Heart left ventricle (tissue), 16 donors: ENCODE data around the gene TTYH1. TPM values are rescaled to one million over a fixed set of nuclear protein-coding genes. Genes with fewer than 3 reads are reported as not detected.

Experiments
- ATAC-seq, 4 donors: fragments of 200-7000 bp; cut with Tn5 transposase; one replicate each; pipeline ENCODE4 v1.9.1; 2020 to 2022; ENCODE audit warnings: moderate library complexity in 4 of 4, mild to moderate bottlenecking in 3 of 4, moderate number of reproducible peaks in 1 of 4
- DNase-seq, 5 donors: peaks; one replicate each; pipeline ENCODE4 v3.0.0-alpha.2; 2020
- H3K27ac ChIP-seq, 12 donors: fragments of 200-600 bp; sonication (generic) in 4 of 12; one replicate each; pipeline versions ENCODE4 v1.5.0 to v1.8.0; 2016 to 2022; ENCODE audit warnings: mild to moderate bottlenecking in 2 of 12
- H3K27me3 ChIP-seq, 9 donors: fragments of 200-600 bp; sonication (generic) in 2 of 9; one replicate each; pipeline versions ENCODE4 v1.5.1 to v1.8.0; 2016 to 2022; ENCODE audit warnings: mild to moderate bottlenecking in 3 of 9
- H3K36me3 ChIP-seq, 9 donors: fragments of 200-600 bp; sonication (generic) in 2 of 9; one replicate each; pipeline versions ENCODE4 v1.5.0 to v1.8.0; 2018 to 2022; ENCODE audit warnings: mild to moderate bottlenecking in 2 of 9
- H3K4me1 ChIP-seq, 12 donors: fragments of 200-600 bp; sonication (generic) in 4 of 12; one replicate each; pipeline versions ENCODE4 v1.5.0 to v1.8.0; 2016 to 2022; ENCODE audit warnings: mild to moderate bottlenecking in 3 of 12
- H3K4me3 ChIP-seq, 12 donors: fragments of 200-600 bp; sonication (generic) in 4 of 12; one replicate each; pipeline versions ENCODE4 v1.5.0 to v1.8.0; 2017 to 2022; ENCODE audit warnings: mild to moderate bottlenecking in 9 of 12, moderate library complexity in 4 of 12
- H3K9me3 ChIP-seq, 12 donors: fragments of 200-600 bp; sonication (generic) in 4 of 12; one replicate each; pipeline versions ENCODE4 v1.5.0 to v1.8.0; 2016 to 2022; ENCODE audit warnings: mild to moderate bottlenecking in 1 of 12
- CTCF ChIP-seq, 12 donors: fragments of 200-600 bp; sonication (generic) in 4 of 12; IDR thresholded peaks; one replicate each; pipeline versions ENCODE4 v1.5.0 to v1.8.0; 2018 to 2022; ENCODE audit warnings: antibody characterized with exemption in 12 of 12, mild to moderate bottlenecking in 5 of 12
- POLR2A ChIP-seq, 2 donors: fragments of 450-650 bp; IDR thresholded peaks; one replicate each; pipeline ENCODE4 v1.6.1; 2017; ENCODE audit warnings: antibody characterized with exemption in 2 of 2, mild to moderate bottlenecking in 2 of 2, moderate library complexity in 2 of 2
- WGBS, 4 donors: extraction: QIAGEN DNeasy Blood & Tissue Kit in 2 of 4; methylation state at CpG; one replicate each; pipeline versions ENCODE4 v1.1.5 to v1.1.7; 2013 to 2018; 5-methylcytosine and 5-hydroxymethylcytosine counted together
- intact Hi-C, 10 donors: fragments of 100-400 bp; cut with DNase I; formaldehyde crosslinking; loops; one replicate each; pipeline versions ENCODE4 v1.11.1 to v1.14.2; 2022
- polyA plus RNA-seq, 2 donors: library from polyadenylated mRNA; stranded (reverse); fragments of 200-250 nt; gene quantifications; one replicate each; pipeline ENCODE4 v1.2.3, GENCODE V29; 2013
- total RNA-seq, 9 donors: library from RNA; depleted of rRNA in 2 of 9; stranded (reverse); fragments of >200 nt in 2 of 9; fragmentation: NEBNext Ultra II Directional in 3 of 9; extraction: Animal tissue kit (Norgen Biotek cat#: 25700) in 3 of 9; gene quantifications; one replicate each; pipeline versions ENCODE4 v1.1.0 to v1.2.4, GENCODE V29; 2016 to 2023
- donor health status: ischemic (EF 13 %, LVEDD 7.1; RV severe dilation, severe dysfunction).
- donor health status: healthy with polysubstance abuse.
- donor health status: DM: no; HTN: yes; CAD: no.
- donor health status: DM: no; HTN: no; CAD: no.
- donor health status: ischemic (EF 25% LVEDD 6.9; RV normal size, moderate dysfunction).
- donor health status: ischemic (EF 25% LVEDD 5.7; RV mildly dilated, moderate dysfunction).
- donor health status: healthy.
- donor health status: DM: yes; HTN: yes; CAD: no.
- donor health status: ischemic (EF 35%, LVEDD 5.7; RV mildly dilated, moderate dysfunction).
- donor health status: nonischemic (EF 11% LVEDD 7.7; RV severe dilation, severe dysfunction).
- donor health status: DM: yes; HTN: yes; CAD: no.
- donor health status: PGD.
- donor health status: ischemic (EF 29% LVEDD 5.4; RV normal size, mild dysfunction).
- donor health status: nonischemic (EF 23%, LVEDD 6.1; RV moderate dilation, normal function).

TTYH1 gene
- total and polyA plus RNA-seq, 11 donors: 0.46 to 6.9 (median 1.1) TPM

- intact Hi-C loops: loop anchor here in 1 of 10 donors (5.0 kb wide), 1 partner anchor 41 kb away; no protein-coding TSS in a partner anchor
- peaks cover 0 to 43% (median 17%) of the 10 kb centered on the region in 12 donors for H3K4me1 ChIP-seq
- peaks cover 0 to 15% (median under 1%) of the 10 kb centered on the region in 9 donors for H3K27me3 ChIP-seq
- H3K9me3 ChIP-seq: no peaks in the 10 kb centered on the region
- DNase-seq (peak in 1 of 5 donors; percentile 32), ATAC-seq (peak in 3 of 4 donors; percentile 32 to 41 (median 34))
- TF ChIP-seq CTCF (IDR thresholded peaks at IDR 0.05) (peak in 1 of 12 donors; percentile 8), POLR2A (IDR thresholded peaks at IDR 0.05) (no peak)
- H3K36me3 ChIP-seq: peaks cover 0 to 17% (median 0%) of the 10 kb centered on the region in 9 donors
- 33 to 50% (median 46%) methylated on average over 3 to 15 of the region's 15 CpGs for WGBS, 4 donors
- H3K4me3 ChIP-seq: no peak overlapping the region
- peak overlapping the region in 2 of 12 donors; percentile 12 to 16 for H3K27ac ChIP-seq
Observed at GRCh38 chr19:54436031-54436523, 20.8 kb downstream of the TTYH1 start.

- intact Hi-C loops: loop anchor here in 1 of 10 donors (5.0 kb wide), 1 partner anchor 41 kb away; no protein-coding TSS in a partner anchor
- H3K27ac ChIP-seq: peak overlapping the region in 1 of 12 donors; percentile 12
Observed at GRCh38 chr19:54436628-54437252, 21.5 kb downstream of the TTYH1 start.

GRCh38 chr19:54439174-54439851 is 24.0 kb downstream of the TTYH1 start:
- WGBS, 4 donors: 53 to 67% (median 63%) methylated on average over 11 to 15 of the region's 15 CpGs
- H3K4me1 ChIP-seq: peaks cover 0 to 37% (median 12%) of the 10 kb centered on the region in 12 donors
- intact Hi-C loops: loop anchor here in 1 of 10 donors (5.0 kb wide), 1 partner anchor 38 kb away; no protein-coding TSS in a partner anchor
- H3K36me3 ChIP-seq: peaks cover 0 to 33% (median 12%) of the 10 kb centered on the region in 9 donors
- TF ChIP-seq CTCF (IDR thresholded peaks at IDR 0.05) (peak in 9 of 12 donors; percentile 7 to 51 (median 27)), POLR2A (IDR thresholded peaks at IDR 0.05) (no peak)
- ATAC-seq: peak in 3 of 4 donors; percentile 41 to 57 (median 55)
- no peak overlapping the region for H3K27ac ChIP-seq
- H3K9me3 ChIP-seq: no peaks in the 10 kb centered on the region
- H3K4me3 ChIP-seq: no peak overlapping the region
- DNase-seq: peak in 2 of 5 donors; percentile 33 to 57
- H3K27me3 ChIP-seq: no peaks in the 10 kb centered on the region

More at GRCh38 chr19:54436628-54437252, 21.5 kb downstream of the TTYH1 start:
- H3K27me3 ChIP-seq: peaks cover 0 to 10% (median 0%) of the 10 kb centered on the region in 9 donors
- peaks cover 0 to 40% (median 14%) of the 10 kb centered on the region in 12 donors for H3K4me1 ChIP-seq
- H3K36me3 ChIP-seq: peaks cover 0 to 18% (median 0%) of the 10 kb centered on the region in 9 donors
- H3K9me3 ChIP-seq: no peaks in the 10 kb centered on the region
- ATAC-seq: peak in 1 of 4 donors; percentile 38
- 54 to 61% (median 55%) methylated on average over 10 of the region's 10 CpGs for WGBS, 4 donors
- no peak for TF ChIP-seq POLR2A (IDR thresholded peaks at IDR 0.05)
- no peak for DNase-seq
- H3K4me3 ChIP-seq: no peak overlapping the region

- TF ChIP-seq CTCF (IDR thresholded peaks at IDR 0.05) (no peak), POLR2A (IDR thresholded peaks at IDR 0.05) (no peak)
- Histone ChIP-seq H3K36me3 (peaks cover 0 to 42% (median 24%) of the 10 kb centered on the region in 9 donors), H3K27ac (no peak overlapping the region), H3K4me3 (no peak overlapping the region), H3K4me1 (peaks cover 0 to 24% (median 9%) of the 10 kb centered on the region in 12 donors), H3K27me3 (no peaks in the 10 kb centered on the region), H3K9me3 (no peaks in the 10 kb centered on the region)
- intact Hi-C loops: no loop called here
- no peak for DNase-seq
- no peak for ATAC-seq
- WGBS, 4 donors: 92 to 95% (median 93%) methylated on average over 5 of the region's 5 CpGs
Observed at GRCh38 chr19:54440641-54441040, 25.4 kb downstream of the TTYH1 start.
